Calu3 (cell line): ENCODE measurements around the gene ALKBH4. TPM values are rescaled to one million over a fixed set of nuclear protein-coding genes. Genes with fewer than 3 reads are reported as not detected.
A peak's percentile ranks its signal among the peaks of the same experiment; 100 is the strongest.

Experiments used
- BruUV-seq: library from RNA; stranded (reverse); fragments of 400-500 nt; replicated peaks from 2 replicates; lab custom pipeline; 2021; lab: Mats Ljungman, UMichigan
- CTCF ChIA-PET: fragments of 300-600 bp; sonication (Branson Sonifier 250); formaldehyde crosslinking; loops from one replicate; lab custom pipeline; 2022; ENCODE audit warnings: antibody characterized with exemption; lab: Charles Lee
- DNase-seq: peaks from one replicate; pipeline ENCODE4 v3.0.0; 2022
- H3K27ac Mint-ChIP-seq: one replicate; pipeline ENCODE4 v1.8.0; 2022; ENCODE audit warnings: mixed read lengths; ENCODE audit not compliant: unreplicated experiment
- H3K27me3 Mint-ChIP-seq: one replicate; pipeline ENCODE4 v1.8.0; 2022; ENCODE audit warnings: mixed read lengths; ENCODE audit not compliant: unreplicated experiment
- H3K36me3 Mint-ChIP-seq: one replicate; pipeline ENCODE4 v1.8.0; 2022; ENCODE audit warnings: mild to moderate bottlenecking, moderate library complexity, mixed read lengths; ENCODE audit not compliant: insufficient read depth, unreplicated experiment
- H3K4me1 Mint-ChIP-seq: one replicate; pipeline ENCODE4 v1.8.0; 2022; ENCODE audit warnings: mild to moderate bottlenecking, low read depth, mixed read lengths; ENCODE audit not compliant: unreplicated experiment
- H3K4me3 Mint-ChIP-seq: one replicate; pipeline ENCODE4 v1.8.0; 2022; ENCODE audit warnings: mild to moderate bottlenecking, low read depth, moderate library complexity, mixed read lengths; ENCODE audit not compliant: unreplicated experiment
- H3K9me3 Mint-ChIP-seq: one replicate; pipeline ENCODE4 v1.8.0; 2022; ENCODE audit warnings: low read depth, mixed read lengths; ENCODE audit not compliant: unreplicated experiment
- intact Hi-C: fragments of 100-400 bp; cut with micrococcal nuclease; formaldehyde crosslinking; loops from one replicate; pipeline ENCODE4 v1.10.0; 2022; ENCODE audit not compliant: unreplicated experiment
- total RNA-seq: library from RNA; stranded (reverse); gene quantifications from 2 replicates; pipeline ENCODE4 v1.2.3, GENCODE V29; 2022
- TF ChIP-seq, protein P1 (sequence below): fragments of 200-600 bp; IDR thresholded peaks from one replicate; pipeline ENCODE4 v1.8.0; 2022; ENCODE audit warnings: antibody characterized with exemption; ENCODE audit not compliant: unreplicated experiment

ALKBH4 gene
- total RNA-seq, 1 experiment from 2014 or later, result 5.4 TPM

GRCh38 chr7:102444961-102445673 lies 19.5 kb downstream of the ALKBH4 start:
- CTCF ChIA-PET, result interaction anchor here (0.7 kb wide), 1 partner anchor 807 kb away, joined by 7 read pairs; no protein-coding TSS in a partner anchor

GRCh38 chr7:102439963-102440795 lies 24.5 kb downstream of the ALKBH4 start:
- CTCF ChIA-PET, result no interaction called here
- intact Hi-C loops, result no loop called here

More at GRCh38 chr7:102444961-102445673, 19.5 kb downstream of the ALKBH4 start:
- Mint-ChIP-seq H3K4me1 (no peaks in the 10 kb centered on the region), H3K4me3 (no peak overlapping the region), H3K27ac (no peak overlapping the region), H3K36me3 (peaks cover 8% of the 10 kb centered on the region), H3K27me3 (no peaks in the 10 kb centered on the region), H3K9me3 (no peaks in the 10 kb centered on the region)
- no peak for DNase-seq
- TF ChIP-seq, protein P1, sequence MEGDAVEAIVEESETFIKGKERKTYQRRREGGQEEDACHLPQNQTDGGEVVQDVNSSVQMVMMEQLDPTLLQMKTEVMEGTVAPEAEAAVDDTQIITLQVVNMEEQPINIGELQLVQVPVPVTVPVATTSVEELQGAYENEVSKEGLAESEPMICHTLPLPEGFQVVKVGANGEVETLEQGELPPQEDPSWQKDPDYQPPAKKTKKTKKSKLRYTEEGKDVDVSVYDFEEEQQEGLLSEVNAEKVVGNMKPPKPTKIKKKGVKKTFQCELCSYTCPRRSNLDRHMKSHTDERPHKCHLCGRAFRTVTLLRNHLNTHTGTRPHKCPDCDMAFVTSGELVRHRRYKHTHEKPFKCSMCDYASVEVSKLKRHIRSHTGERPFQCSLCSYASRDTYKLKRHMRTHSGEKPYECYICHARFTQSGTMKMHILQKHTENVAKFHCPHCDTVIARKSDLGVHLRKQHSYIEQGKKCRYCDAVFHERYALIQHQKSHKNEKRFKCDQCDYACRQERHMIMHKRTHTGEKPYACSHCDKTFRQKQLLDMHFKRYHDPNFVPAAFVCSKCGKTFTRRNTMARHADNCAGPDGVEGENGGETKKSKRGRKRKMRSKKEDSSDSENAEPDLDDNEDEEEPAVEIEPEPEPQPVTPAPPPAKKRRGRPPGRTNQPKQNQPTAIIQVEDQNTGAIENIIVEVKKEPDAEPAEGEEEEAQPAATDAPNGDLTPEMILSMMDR, result no peak
- BruUV-seq, result no TSS peak
- intact Hi-C loops, result no loop called here

DNA sequence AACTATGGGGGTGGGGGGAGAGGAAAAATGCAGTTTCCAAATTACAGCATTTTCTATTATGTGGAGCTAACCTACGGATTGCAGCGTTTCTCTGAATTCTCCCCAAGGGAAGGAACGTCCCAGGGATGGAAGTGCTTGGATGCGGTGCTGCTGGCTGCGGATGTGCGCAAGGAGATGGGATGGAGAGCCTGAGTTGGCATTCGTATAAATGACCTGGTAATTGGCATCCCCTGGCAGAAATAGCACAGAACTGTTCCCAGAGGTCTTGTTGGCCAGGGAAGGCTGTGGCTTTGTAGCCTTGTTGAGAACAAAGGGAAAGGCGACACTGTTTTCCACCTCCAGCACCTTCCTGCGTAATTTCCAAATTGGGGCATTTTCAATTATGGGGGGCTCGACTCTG lies 28.5 kb downstream of the ALKBH4 start:
- no peak for DNase-seq
- no peak overlapping the region for H3K27ac Mint-ChIP-seq
- intact Hi-C loops, result no loop called here
- peaks cover 14% of the 10 kb centered on the region for H3K36me3 Mint-ChIP-seq
- H3K4me3 Mint-ChIP-seq, result no peak overlapping the region
- H3K9me3 Mint-ChIP-seq, result no peaks in the 10 kb centered on the region
- peaks cover 8% of the 10 kb centered on the region for H3K4me1 Mint-ChIP-seq
- CTCF ChIA-PET, result interaction anchor here (0.7 kb wide), 2 partner anchors 19 to 158 kb away, joined by 5 to 7 read pairs; no protein-coding TSS in a partner anchor
- BruUV-seq, result TSS peak; percentile 14
- TF ChIP-seq, protein P1, result no peak
- H3K27me3 Mint-ChIP-seq, result no peaks in the 10 kb centered on the region

More at GRCh38 chr7:102439963-102440795, 24.5 kb downstream of the ALKBH4 start:
- Mint-ChIP-seq H3K4me3 (no peak overlapping the region), H3K9me3 (no peaks in the 10 kb centered on the region), H3K36me3 (peaks cover 3% of the 10 kb centered on the region), H3K27ac (no peak overlapping the region), H3K27me3 (no peaks in the 10 kb centered on the region), H3K4me1 (no peaks in the 10 kb centered on the region)
- TF ChIP-seq, protein P1, result no peak
- DNase-seq, result peak; percentile 71
- no TSS peak for BruUV-seq

DNA sequence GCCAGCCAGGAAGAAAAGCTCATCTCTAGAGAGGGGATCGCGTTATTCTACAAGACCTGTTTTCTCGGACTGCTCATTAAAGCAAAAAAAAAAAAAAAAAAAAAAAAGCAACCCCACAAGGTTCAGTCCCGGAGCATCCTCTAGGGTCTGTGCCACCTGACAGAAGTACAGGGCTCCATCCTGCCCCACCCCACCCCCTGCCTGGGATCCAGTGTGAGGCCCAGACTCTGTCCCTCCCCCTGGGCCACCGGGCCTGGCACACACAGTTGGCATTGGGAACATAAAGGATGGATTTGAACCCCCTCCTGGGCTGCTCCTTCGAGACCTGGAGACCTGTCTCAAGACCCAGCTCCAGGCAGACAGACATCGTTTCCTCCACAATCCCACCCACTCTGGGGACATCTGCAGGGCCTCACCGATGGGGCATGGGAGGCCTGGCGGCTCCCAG lies 30.6 kb downstream of the ALKBH4 start:
- Mint-ChIP-seq H3K27ac (peak overlapping the region; percentile 61), H3K36me3 (peaks cover 20% of the 10 kb centered on the region), H3K4me1 (peaks cover 8% of the 10 kb centered on the region), H3K4me3 (peak overlapping the region; percentile 66), H3K27me3 (no peaks in the 10 kb centered on the region), H3K9me3 (no peaks in the 10 kb centered on the region)
- BruUV-seq, result no TSS peak
- TF ChIP-seq, protein P1, result no peak
- CTCF ChIA-PET, result interaction anchor here (0.6 to 0.7 kb wide), 2 partner anchors 20 to 784 kb away, joined by 4 to 7 read pairs; no protein-coding TSS in a partner anchor
- peak; percentile 4 for DNase-seq
- intact Hi-C loops, result no loop called here
